Common myeloid progenitor, CD34-positive (primary cell): ENCODE data around the gene TIMELESS.

Source experiments
- CTCF ChIA-PET: fragments of 350-600 bp; sonication (Branson Sonifier 250); formaldehyde crosslinking; loops from one replicate; lab custom pipeline; 2021; ENCODE audit warnings: antibody characterized with exemption; lab: Charles Lee
- POLR2A ChIA-PET: fragments of 350-600 bp; sonication (Branson Sonifier 250); formaldehyde crosslinking; loops from one replicate; lab custom pipeline; 2021; ENCODE audit warnings: antibody characterized with exemption; lab: Charles Lee
- DNase-seq, 3 donors: peaks; one replicate each; pipeline versions ENCODE4 v3.0.0 to v3.0.0-alpha.2; 2013
- H3K27ac ChIP-seq, 2 experiments: 1 replicate in 1 of 2; 2 replicates in 1 of 2; pipeline ENCODE4 v1.7.0; 2013; ENCODE audit warnings: inconsistent platforms in 2 of 2, low read length in 2 of 2, mild to moderate bottlenecking in 2 of 2, low read depth in 1 of 2, moderate library complexity in 1 of 2; ENCODE audit not compliant: severe bottlenecking in 2 of 2, insufficient read depth in 1 of 2, poor library complexity in 1 of 2
- H3K27me3 ChIP-seq, 5 experiments: replicated peaks in 2 of 5; 1 replicate in 3 of 5; 2 replicates in 2 of 5; pipeline versions ENCODE4 v1.6.1 to v1.7.0; 2013; ENCODE audit warnings: low read length in 4 of 5, mild to moderate bottlenecking in 2 of 5, moderate library complexity in 2 of 5, inconsistent platforms in 1 of 5; ENCODE audit not compliant: insufficient read depth in 5 of 5, control insufficient read depth in 4 of 5
- H3K36me3 ChIP-seq, 4 experiments: 1 replicate in 2 of 4; 2 replicates in 2 of 4; pipeline versions ENCODE4 v1.6.1 to v1.7.0; 2013; ENCODE audit warnings: low read length in 3 of 4, control low read depth in 1 of 4, mild to moderate bottlenecking in 1 of 4; ENCODE audit not compliant: control insufficient read depth in 4 of 4, insufficient read depth in 4 of 4
- H3K4me1 ChIP-seq, 4 experiments: 1 replicate in 3 of 4; 2 replicates in 1 of 4; pipeline versions ENCODE4 v1.6.1 to v1.7.1; 2013; ENCODE audit warnings: low read length in 3 of 4, mild to moderate bottlenecking in 3 of 4, control low read depth in 1 of 4, inconsistent platforms in 1 of 4, moderate library complexity in 1 of 4; ENCODE audit not compliant: control insufficient read depth in 4 of 4, insufficient read depth in 4 of 4; ENCODE audit errors: control extremely low read depth in 1 of 4
- H3K4me3 ChIP-seq, 7 experiments: 1 replicate in 4 of 7; 2 replicates in 3 of 7; pipeline versions ENCODE4 v1.5.1 to v1.7.0; 2013; ENCODE audit warnings: mild to moderate bottlenecking in 7 of 7, low read length in 6 of 7, moderate library complexity in 6 of 7, inconsistent platforms in 2 of 7, low read depth in 2 of 7, control low read depth in 1 of 7; ENCODE audit not compliant: insufficient read depth in 4 of 7, control insufficient read depth in 1 of 7; ENCODE audit errors: extremely low read depth in 1 of 7
- H3K9me3 ChIP-seq, 5 experiments: 1 replicate in 4 of 5; 2 replicates in 1 of 5; pipeline versions ENCODE4 v1.6.1 to v1.7.1; 2013; ENCODE audit warnings: low read length in 4 of 5, mild to moderate bottlenecking in 2 of 5, inconsistent platforms in 1 of 5, low read depth in 1 of 5, moderate library complexity in 1 of 5; ENCODE audit not compliant: control insufficient read depth in 4 of 5, insufficient read depth in 2 of 5; ENCODE audit errors: control extremely low read depth in 1 of 5
- WGBS: methylation state at CpG from one replicate; pipeline ENCODE4 v1.1.5; 2013; ENCODE audit not compliant: insufficient coverage; 5-methylcytosine and 5-hydroxymethylcytosine counted together

TIMELESS gene

DNA sequence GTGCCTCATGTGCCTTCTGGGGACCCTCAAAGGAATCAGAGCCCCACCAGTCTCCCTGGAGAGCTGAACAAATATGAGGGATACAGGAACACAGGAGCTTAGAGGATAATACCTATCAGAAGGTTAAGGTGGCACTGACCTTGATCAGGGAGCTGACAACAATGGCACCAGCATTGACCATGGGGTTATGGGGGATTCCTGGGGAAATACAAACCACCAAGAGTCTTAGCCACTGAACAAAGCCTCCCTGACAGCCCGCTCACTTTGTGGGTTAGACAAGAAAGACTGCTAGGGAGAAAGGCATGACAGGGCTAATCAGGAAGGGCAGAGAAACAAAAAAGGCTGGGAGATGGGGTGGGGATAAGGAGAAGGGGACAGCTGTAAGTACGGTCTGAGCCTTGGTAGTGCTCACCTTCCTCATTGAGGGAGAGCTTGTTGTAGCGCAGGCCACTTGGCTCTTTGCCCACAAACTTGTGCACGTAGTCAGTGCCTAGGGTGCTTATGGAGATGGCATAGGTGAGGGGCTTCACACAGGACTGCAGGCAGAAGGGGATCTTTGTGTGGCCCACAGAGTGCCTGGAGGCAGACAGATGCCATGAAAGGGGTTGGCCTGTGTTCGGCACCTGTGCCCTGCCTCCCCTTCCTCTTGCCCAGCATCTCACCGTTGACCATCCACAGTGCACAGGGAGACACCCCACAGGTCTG is 28.4 kb upstream of the TIMELESS start:
- H3K27me3 ChIP-seq = no peaks in the 10 kb centered on the region
- WGBS = 96% methylated on average over 4 of the region's 6 CpGs
- H3K4me3 ChIP-seq = no peak overlapping the region
- no peak for DNase-seq
- ChIA-PET CTCF (interaction anchor here (1.2 kb wide), 1 partner anchor 34 kb away, joined by 3 read pairs; no protein-coding TSS in a partner anchor), POLR2A (no interaction called here)
- H3K9me3 ChIP-seq = no peaks in the 10 kb centered on the region
- H3K27ac ChIP-seq = no peak overlapping the region
- peaks cover 0 to 12% (median 3%) of the 10 kb centered on the region in 4 experiments for H3K4me1 ChIP-seq
- H3K36me3 ChIP-seq = peaks cover 0 to 11% (median 4%) of the 10 kb centered on the region in 4 experiments

DNA sequence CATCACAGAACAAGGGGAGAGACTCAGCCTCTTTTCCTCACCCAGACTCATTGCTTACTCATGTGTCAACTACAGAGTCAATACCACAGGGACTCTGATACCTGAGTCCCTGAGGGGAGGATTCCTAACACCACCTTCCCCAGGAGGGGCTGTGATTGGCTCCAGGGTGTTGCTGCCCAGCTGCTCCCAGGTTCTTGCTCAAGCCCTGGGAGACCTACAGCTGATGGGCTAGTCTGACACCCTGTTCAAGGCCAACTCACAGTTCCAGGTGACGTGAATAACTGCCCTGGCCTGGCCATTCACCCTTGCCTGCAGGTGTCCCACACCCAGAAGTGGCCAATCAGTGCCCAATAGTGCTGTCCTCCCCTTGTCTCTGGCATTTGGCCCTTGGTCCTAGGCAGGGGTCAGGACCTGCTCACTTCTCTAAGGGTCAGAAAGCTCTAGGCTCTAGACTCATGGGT is 27.8 kb upstream of the TIMELESS start:
- Histone ChIP-seq H3K27ac (no peak overlapping the region), H3K9me3 (no peaks in the 10 kb centered on the region), H3K27me3 (no peaks in the 10 kb centered on the region), H3K36me3 (peaks cover 0 to 14% (median 8%) of the 10 kb centered on the region in 4 experiments), H3K4me1 (peaks cover 0 to 12% (median 3%) of the 10 kb centered on the region in 4 experiments), H3K4me3 (no peak overlapping the region)
- WGBS = 100% methylated on average over 1 of the region's 1 CpG
- CTCF ChIA-PET = no interaction called here
- POLR2A ChIA-PET = no interaction called here
- DNase-seq = no peak

DNA sequence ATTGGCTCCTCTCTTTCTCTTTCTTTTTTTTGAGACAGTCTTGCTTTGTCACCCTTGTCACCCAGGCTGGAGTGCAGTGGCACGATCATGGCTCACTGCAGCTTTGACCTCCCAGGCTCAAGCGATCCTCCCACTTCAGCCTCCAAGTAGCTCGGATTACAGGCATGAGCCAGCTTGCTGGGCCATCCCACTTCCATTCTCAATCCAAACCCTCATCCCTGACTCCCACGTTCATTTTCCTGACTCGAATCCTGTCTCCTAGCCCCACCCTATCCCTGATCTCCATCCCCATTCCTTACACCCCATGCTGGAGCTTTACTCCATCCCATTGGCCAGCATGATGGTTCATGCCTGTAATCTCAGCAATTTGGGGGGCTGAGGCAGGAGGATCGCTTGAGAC is 26.9 kb upstream of the TIMELESS start:
- CTCF ChIA-PET = interaction anchor here (0.6 kb wide), 1 partner anchor 28 kb away, joined by 3 read pairs; no protein-coding TSS in a partner anchor
- POLR2A ChIA-PET = no interaction called here

DNA sequence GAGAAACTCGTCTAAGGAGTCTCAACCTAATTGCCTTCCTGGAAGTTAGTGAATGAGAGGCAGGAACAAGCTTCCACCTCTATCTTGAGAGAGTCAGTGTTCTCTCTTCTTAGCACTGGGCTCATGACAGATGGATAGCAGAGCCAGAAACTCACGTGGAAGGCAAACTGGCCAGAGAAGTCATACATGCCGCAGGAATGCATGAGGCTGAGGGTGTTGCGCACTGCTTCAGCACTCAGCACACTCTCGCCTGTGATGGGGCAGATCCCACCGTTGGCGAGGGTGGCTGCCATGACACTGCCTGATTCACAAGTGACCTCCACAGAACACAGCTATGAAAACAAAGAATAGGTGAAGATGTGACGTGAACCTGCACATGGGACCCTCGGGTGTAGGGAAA is 25.2 kb upstream of the TIMELESS start:
- no peaks in the 10 kb centered on the region for H3K27me3 ChIP-seq
- no peak for DNase-seq
- H3K4me3 ChIP-seq = no peak overlapping the region
- peaks cover 0 to 32% (median 14%) of the 10 kb centered on the region in 4 experiments for H3K36me3 ChIP-seq
- POLR2A ChIA-PET = no interaction called here
- H3K9me3 ChIP-seq = no peaks in the 10 kb centered on the region
- no peak overlapping the region for H3K27ac ChIP-seq
- WGBS = 100% methylated on average over 9 of the region's 9 CpGs
- H3K4me1 ChIP-seq = peaks cover 0 to 9% (median 7%) of the 10 kb centered on the region in 4 experiments
- CTCF ChIA-PET = interaction anchor here (1.0 to 1.3 kb wide), 2 partner anchors 11 to 15 kb away, joined by 3 to 5 read pairs; no protein-coding TSS in a partner anchor

More for the DNA sequence above, 26.9 kb upstream of the TIMELESS start:
- Histone ChIP-seq H3K27ac (no peak overlapping the region), H3K4me1 (peaks cover 0 to 12% (median 3%) of the 10 kb centered on the region in 4 experiments), H3K36me3 (peaks cover 0 to 21% (median 13%) of the 10 kb centered on the region in 4 experiments), H3K9me3 (no peaks in the 10 kb centered on the region), H3K27me3 (no peaks in the 10 kb centered on the region), H3K4me3 (no peak overlapping the region)
- DNase-seq = no peak
- WGBS = 96% methylated on average over 6 of the region's 6 CpGs

DNA sequence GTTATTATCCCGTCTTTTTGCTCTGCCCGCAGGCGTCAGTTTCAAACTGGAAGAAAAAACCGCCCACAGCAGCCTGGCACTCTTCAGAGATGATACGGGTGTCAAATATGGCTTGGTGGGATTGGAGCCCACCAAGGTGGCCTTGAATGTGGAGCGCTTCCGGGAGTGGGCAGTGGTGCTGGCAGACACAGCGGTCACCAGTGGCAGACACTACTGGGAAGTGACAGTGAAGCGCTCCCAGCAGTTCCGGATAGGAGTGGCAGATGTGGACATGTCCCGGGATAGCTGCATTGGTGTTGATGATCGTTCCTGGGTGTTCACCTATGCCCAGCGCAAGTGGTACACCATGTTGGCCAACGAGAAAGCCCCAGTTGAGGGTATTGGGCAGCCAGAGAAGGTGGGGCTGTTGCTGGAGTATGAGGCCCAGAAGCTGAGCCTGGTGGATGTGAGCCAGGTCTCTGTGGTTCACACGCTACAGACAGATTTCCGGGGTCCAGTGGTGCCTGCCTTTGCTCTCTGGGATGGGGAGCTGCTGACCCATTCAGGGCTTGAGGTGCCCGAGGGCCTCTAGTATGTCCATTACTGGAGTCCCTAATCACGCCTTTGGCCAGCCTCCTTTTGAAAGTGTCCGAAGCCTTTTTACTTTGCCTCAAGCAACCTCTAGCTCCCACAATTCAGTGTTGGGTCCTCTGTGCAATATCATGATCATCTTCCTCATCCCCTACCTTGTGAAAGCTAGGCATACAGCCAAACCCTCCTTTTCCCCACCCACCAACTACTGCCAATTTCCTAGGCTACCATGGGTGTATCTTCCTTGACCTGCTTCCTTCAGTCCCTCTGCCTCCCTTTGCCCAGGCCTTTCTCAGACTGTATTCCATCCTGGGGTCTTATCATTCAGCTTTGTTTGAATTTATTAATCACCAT is 20.0 kb upstream of the TIMELESS start:
- Histone ChIP-seq H3K27ac (peak overlapping the region; percentile 90 to 94), H3K36me3 (peaks cover 0 to 27% (median 11%) of the 10 kb centered on the region in 4 experiments), H3K27me3 (no peaks in the 10 kb centered on the region), H3K4me1 (peaks cover 0 to 16% (median 13%) of the 10 kb centered on the region in 4 experiments), H3K4me3 (peak overlapping the region; percentile 77 to 100 (median 98)), H3K9me3 (no peaks in the 10 kb centered on the region)
- POLR2A ChIA-PET = no interaction called here
- WGBS = 54% methylated on average over 19 of the region's 19 CpGs
- CTCF ChIA-PET = interaction anchor here (0.8 to 3.3 kb wide), 5 partner anchors 12 to 167 kb away, joined by 3 to 20 read pairs (median 3); no protein-coding TSS in a partner anchor
- DNase-seq = no peak

DNA sequence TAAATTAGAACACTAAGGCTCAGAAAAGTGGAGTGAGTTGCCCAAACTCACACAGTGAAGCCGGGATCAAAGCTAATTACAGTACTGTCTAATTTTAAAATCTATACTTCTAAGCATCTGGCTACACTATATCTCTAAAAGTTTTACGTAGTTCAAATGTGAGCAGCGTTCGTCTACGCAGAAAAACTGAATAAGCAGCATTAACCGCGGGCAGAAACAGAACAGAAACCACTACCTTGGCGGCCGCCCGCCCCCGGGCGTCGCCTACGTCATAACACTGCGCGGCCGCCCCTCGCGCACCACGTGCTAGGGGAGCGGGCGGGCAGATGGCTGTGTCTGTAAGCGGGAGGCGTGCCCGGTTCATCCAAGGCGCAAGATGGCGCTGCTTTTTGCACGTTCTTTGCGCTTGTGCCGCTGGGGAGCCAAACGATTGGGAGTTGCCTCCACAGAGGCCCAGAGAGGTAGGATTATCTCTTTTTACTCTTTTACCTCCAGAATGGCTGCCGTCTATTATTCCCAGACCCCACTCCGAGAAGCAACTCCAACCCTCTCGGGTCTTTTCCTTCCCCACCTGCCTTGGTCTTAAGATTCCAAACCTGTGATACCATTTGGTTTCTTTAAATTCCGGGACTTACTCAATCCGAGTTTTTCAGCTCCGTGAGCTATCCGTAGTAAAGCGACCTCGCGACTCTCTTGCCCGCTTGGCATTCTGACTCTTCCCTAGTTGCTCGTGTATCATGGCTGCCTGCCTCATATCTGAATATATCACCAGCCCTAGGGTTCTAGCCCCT is 19.2 kb upstream of the TIMELESS start, which contains the start of gene SPRYD4:
Gene SPRYD4 (plus strand): TSS at position 363 of the 791 bp plus-strand sequence. CDS start 14 bp downstream, at position 377.
- POLR2A ChIA-PET = interaction anchor here (0.9 kb wide), 1 partner anchor 158 kb away, joined by 3 read pairs; no protein-coding TSS in a partner anchor
- peak within 1 kb of the TSS; percentile 77 to 100 (median 98) for H3K4me3 ChIP-seq

More for the DNA sequence above, 19.2 kb upstream of the TIMELESS start, which contains the start of gene SPRYD4:
- DNase-seq = peak; percentile 94 to 96 (median 96)
- peaks cover 0 to 26% (median 10%) of the 10 kb centered on the region in 4 experiments for H3K36me3 ChIP-seq
- WGBS = 0% methylated on average over 43 of the region's 43 CpGs
- H3K4me1 ChIP-seq = peaks cover 2 to 19% (median 15%) of the 10 kb centered on the region in 4 experiments
- no peaks in the 10 kb centered on the region for H3K27me3 ChIP-seq
- H3K27ac ChIP-seq = peak within 1 kb of the TSS; percentile 90 to 94
- H3K9me3 ChIP-seq = no peaks in the 10 kb centered on the region
- CTCF ChIA-PET = interaction anchor here (1.1 to 3.3 kb wide), 5 partner anchors 11 to 168 kb away, joined by 3 to 20 read pairs (median 3); no protein-coding TSS in a partner anchor
